H9 (cell line): ENCODE results near the gene PAH. TPM values are rescaled to one million over a fixed set of nuclear protein-coding genes. Genes with fewer than 3 reads are reported as not detected.

Experiments used
- DNase-seq: peaks from one replicate; pipeline ENCODE4 v3.0.0-alpha.2; 2017
- H2AFZ ChIP-seq: one replicate; pipeline ENCODE4 v1.6.1; 2013; ENCODE audit warnings: mild to moderate bottlenecking, low read length, control low read depth, moderate library complexity
- H2AK5ac ChIP-seq: 2 replicates; pipeline ENCODE4 v1.6.1; 2013; ENCODE audit warnings: low read length, control low read depth, mixed read lengths; ENCODE audit not compliant: insufficient read length
- H2BK120ac ChIP-seq: one replicate; pipeline ENCODE4 v1.6.1; 2013; ENCODE audit warnings: low read depth, mild to moderate bottlenecking, low read length, control low read depth, inconsistent platforms; ENCODE audit not compliant: poor library complexity, severe bottlenecking
- H2BK12ac ChIP-seq: 2 replicates; pipeline ENCODE4 v1.6.1; 2013; ENCODE audit warnings: low read length, control low read depth, mixed read lengths, low read depth; ENCODE audit not compliant: insufficient read length
- H2BK15ac ChIP-seq: 2 replicates; pipeline ENCODE4 v1.6.1; 2013; ENCODE audit warnings: low read depth, low read length, control low read depth
- H2BK20ac ChIP-seq: one replicate; pipeline ENCODE4 v1.6.1; 2013; ENCODE audit warnings: low read depth, mild to moderate bottlenecking, low read length, control low read depth, inconsistent platforms; ENCODE audit not compliant: poor library complexity, severe bottlenecking
- H2BK5ac ChIP-seq: 2 replicates; pipeline ENCODE4 v1.6.1; 2013; ENCODE audit warnings: low read length, control low read depth, mixed read lengths; ENCODE audit not compliant: insufficient read length
- H3K14ac ChIP-seq: 2 replicates; pipeline ENCODE4 v1.6.1; 2013; ENCODE audit warnings: low read length, control low read depth; ENCODE audit not compliant: insufficient read depth
- H3K18ac ChIP-seq: 2 replicates; pipeline ENCODE4 v1.6.1; 2013; ENCODE audit warnings: low read depth, mild to moderate bottlenecking, mixed read lengths, low read length, control low read depth; ENCODE audit not compliant: insufficient read length
- H3K23ac ChIP-seq: 2 replicates; pipeline ENCODE4 v1.6.1; 2013; ENCODE audit warnings: low read length, control low read depth, mixed read lengths, low read depth; ENCODE audit not compliant: insufficient read length
- H3K23me2 ChIP-seq: 2 replicates; pipeline ENCODE4 v1.6.1; 2013; ENCODE audit warnings: low read depth, mild to moderate bottlenecking, mixed read lengths, low read length, control low read depth; ENCODE audit not compliant: insufficient read length, poor library complexity, severe bottlenecking
- H3K27ac ChIP-seq: 2 replicates; pipeline ENCODE4 v1.5.1; 2013; ENCODE audit warnings: low read length, control low read depth, mixed read lengths, low read depth; ENCODE audit not compliant: insufficient read length
- H3K27me3 ChIP-seq: 2 replicates; pipeline ENCODE4 v1.6.1; 2013; ENCODE audit warnings: low read length, control low read depth, inconsistent platforms; ENCODE audit not compliant: insufficient read depth
- H3K4ac ChIP-seq: 2 replicates; pipeline ENCODE4 v1.6.1; 2013; ENCODE audit warnings: low read depth, mild to moderate bottlenecking, control low read depth, inconsistent platforms, low read length, moderate library complexity
- H3K4me1 ChIP-seq: 2 replicates; pipeline ENCODE4 v1.6.1; 2013; ENCODE audit warnings: low read length, control low read depth, inconsistent platforms; ENCODE audit not compliant: insufficient read depth
- H3K4me2 ChIP-seq: 2 replicates; pipeline ENCODE4 v1.6.1; 2013; ENCODE audit warnings: low read length, control low read depth, mixed read lengths; ENCODE audit not compliant: insufficient read length, insufficient read depth
- H3K56ac ChIP-seq: 2 replicates; pipeline ENCODE4 v1.6.1; 2013; ENCODE audit warnings: low read depth, mild to moderate bottlenecking, mixed read lengths, low read length, control low read depth; ENCODE audit not compliant: insufficient read length
- H3K79me1 ChIP-seq: 2 replicates; pipeline ENCODE4 v1.6.1; 2013; ENCODE audit warnings: low read depth, mild to moderate bottlenecking, moderate library complexity, low read length, control low read depth, inconsistent platforms; ENCODE audit not compliant: insufficient read depth, poor library complexity, severe bottlenecking
- H3K79me2 ChIP-seq: 2 replicates; pipeline ENCODE4 v1.6.1; 2013; ENCODE audit warnings: low read length, control low read depth, inconsistent platforms; ENCODE audit not compliant: insufficient read depth
- H3K9ac ChIP-seq: 2 replicates; pipeline ENCODE4 v1.6.1; 2013; ENCODE audit warnings: low read length, control low read depth, mixed read lengths; ENCODE audit not compliant: insufficient read length; ENCODE audit errors: extremely low read depth
- H3K9me3 ChIP-seq: one replicate; pipeline ENCODE4 v1.6.1; 2013; ENCODE audit warnings: low read depth, low read length, inconsistent platforms; ENCODE audit not compliant: control insufficient read depth
- H3T11ph ChIP-seq: one replicate; pipeline ENCODE4 v1.6.1; 2013; ENCODE audit warnings: mild to moderate bottlenecking, low read length, control low read depth, inconsistent platforms
- H4K20me1 ChIP-seq: one replicate; pipeline ENCODE4 v1.6.1; 2013; ENCODE audit not compliant: control insufficient read depth, insufficient read length, insufficient read depth
- H4K5ac ChIP-seq: 2 replicates; pipeline ENCODE4 v1.6.1; 2013; ENCODE audit warnings: low read depth, mild to moderate bottlenecking, mixed read lengths, low read length, control low read depth; ENCODE audit not compliant: insufficient read length
- H4K8ac ChIP-seq: replicated peaks from 2 replicates; pipeline ENCODE4 v1.6.1; 2013; ENCODE audit warnings: low read length, control low read depth, mixed read lengths, low read depth; ENCODE audit not compliant: insufficient read length
- H4K91ac ChIP-seq: 2 replicates; pipeline ENCODE4 v1.6.1; 2013; ENCODE audit warnings: low read depth, mild to moderate bottlenecking, moderate library complexity, mixed read lengths, low read length, control low read depth; ENCODE audit not compliant: insufficient read length
- H3K27ac Mint-ChIP-seq, 3 experiments: 2 replicates in 2 of 3; 3 replicates in 1 of 3; pipeline ENCODE4 v1.8.0; 2020 to 2021; ENCODE audit warnings: mixed read lengths in 3 of 3, mild to moderate bottlenecking in 1 of 3, moderate library complexity in 1 of 3
- H3K27me3 Mint-ChIP-seq: 2 replicates; pipeline ENCODE4 v1.8.0; 2021; ENCODE audit warnings: low read depth, mild to moderate bottlenecking, moderate library complexity, mixed read lengths
- H3K36me3 Mint-ChIP-seq, 3 experiments: 2 replicates in 2 of 3; 3 replicates in 1 of 3; pipeline ENCODE4 v1.8.0; 2020 to 2021; ENCODE audit warnings: low read depth in 3 of 3, mixed read lengths in 3 of 3; ENCODE audit not compliant: insufficient read depth in 1 of 3
- H3K4me1 Mint-ChIP-seq, 2 experiments: 2 replicates each; pipeline ENCODE4 v1.8.0; 2020; ENCODE audit warnings: mixed read lengths in 2 of 2
- H3K4me3 Mint-ChIP-seq, 2 experiments: 2 replicates in 1 of 2; 3 replicates in 1 of 2; pipeline ENCODE4 v1.8.0; 2020 to 2021; ENCODE audit warnings: mild to moderate bottlenecking in 2 of 2, mixed read lengths in 2 of 2, moderate library complexity in 1 of 2
- H3K9me3 Mint-ChIP-seq, 2 experiments: 2 replicates in 1 of 2; 3 replicates in 1 of 2; pipeline ENCODE4 v1.8.0; 2020; ENCODE audit warnings: mild to moderate bottlenecking in 2 of 2, mixed read lengths in 2 of 2, moderate library complexity in 1 of 2
- WGBS: extraction: QIAGEN DNeasy Blood & Tissue Kit; methylation state at CpG from one replicate; pipeline ENCODE4 v1.1.7; 2013; ENCODE audit warnings: missing lambda C conversion rate, low lambda C conversion rate, mixed read lengths; ENCODE audit not compliant: insufficient read length; ENCODE audit errors: extremely low coverage; 5-methylcytosine and 5-hydroxymethylcytosine counted together
- total RNA-seq: library from RNA; stranded (reverse); gene quantifications from 2 replicates; pipeline ENCODE4 v1.2.1, GENCODE V29; 2021
- TF ChIP-seq, protein P1 (sequence below): fragments of 200-600 bp; sonication (generic); conservative IDR thresholded peaks from 3 replicates; pipeline ENCODE4 v1.8.0; 2021; ENCODE audit warnings: antibody characterized with exemption, mild to moderate bottlenecking

Gene PAH
- total RNA-seq, 1 experiment from 2014 or later, result 6.1 TPM

DNA sequence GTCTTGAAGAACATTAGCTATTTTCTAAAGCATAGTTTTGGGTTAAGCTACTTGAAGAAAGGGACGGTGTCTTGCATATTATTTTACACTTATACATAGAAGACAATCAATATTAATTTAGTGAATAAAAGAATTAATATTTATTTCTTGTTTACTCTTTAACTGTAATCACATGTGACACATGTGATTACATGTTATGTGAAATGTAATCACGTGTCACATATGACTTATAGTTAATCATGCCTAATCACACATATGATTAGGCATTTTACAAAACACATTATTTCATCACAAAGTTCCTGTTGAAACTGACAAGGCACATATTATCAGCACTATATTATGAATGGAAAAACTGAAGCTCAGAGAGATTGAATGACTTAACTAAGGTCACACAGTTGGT is 4.8 kb downstream of the PAH start:
- no CpG with 5 or more reads among the region's 2 CpGs for whole genome bisulfite sequencing
- Mint-ChIP-seq H3K4me3 (no peak overlapping the region), H3K36me3 (no peaks in the 10 kb centered on the region; a peak in 1 of 7 replicates)

More for the DNA sequence above, 4.8 kb downstream of the PAH start:
- H4K20me1 ChIP-seq, result no peaks in the 10 kb centered on the region
- H2BK15ac ChIP-seq, result no peak overlapping the region
- no peak overlapping the region for H3K18ac ChIP-seq
- no peaks in the 10 kb centered on the region for H3K27me3 ChIP-seq
- H3K79me1 ChIP-seq, result no peaks in the 10 kb centered on the region
- H3K56ac ChIP-seq, result no peak overlapping the region
- no peak overlapping the region for H2BK12ac ChIP-seq
- H4K5ac ChIP-seq, result no peak overlapping the region
- H3K4me2 ChIP-seq, result no peak overlapping the region
- H3K23me2 ChIP-seq, result no peaks in the 10 kb centered on the region
- no peak overlapping the region for H3K14ac ChIP-seq
- no peak overlapping the region for H4K8ac ChIP-seq
- H3K4me1 ChIP-seq, result no peaks in the 10 kb centered on the region
- no peak overlapping the region for H2AFZ ChIP-seq
- DNase-seq, result no peak
- H2BK5ac ChIP-seq, result no peak overlapping the region
- Mint-ChIP-seq H3K27me3 (peaks cover 3% of the 10 kb centered on the region), H3K9me3 (no peaks in the 10 kb centered on the region; a peak in 1 of 5 replicates), H3K4me1 (peaks cover 9 to 13% of the 10 kb centered on the region in 2 experiments), H3K27ac (no peak overlapping the region)
- no peak overlapping the region for H3K9ac ChIP-seq
- TF ChIP-seq, protein P1, sequence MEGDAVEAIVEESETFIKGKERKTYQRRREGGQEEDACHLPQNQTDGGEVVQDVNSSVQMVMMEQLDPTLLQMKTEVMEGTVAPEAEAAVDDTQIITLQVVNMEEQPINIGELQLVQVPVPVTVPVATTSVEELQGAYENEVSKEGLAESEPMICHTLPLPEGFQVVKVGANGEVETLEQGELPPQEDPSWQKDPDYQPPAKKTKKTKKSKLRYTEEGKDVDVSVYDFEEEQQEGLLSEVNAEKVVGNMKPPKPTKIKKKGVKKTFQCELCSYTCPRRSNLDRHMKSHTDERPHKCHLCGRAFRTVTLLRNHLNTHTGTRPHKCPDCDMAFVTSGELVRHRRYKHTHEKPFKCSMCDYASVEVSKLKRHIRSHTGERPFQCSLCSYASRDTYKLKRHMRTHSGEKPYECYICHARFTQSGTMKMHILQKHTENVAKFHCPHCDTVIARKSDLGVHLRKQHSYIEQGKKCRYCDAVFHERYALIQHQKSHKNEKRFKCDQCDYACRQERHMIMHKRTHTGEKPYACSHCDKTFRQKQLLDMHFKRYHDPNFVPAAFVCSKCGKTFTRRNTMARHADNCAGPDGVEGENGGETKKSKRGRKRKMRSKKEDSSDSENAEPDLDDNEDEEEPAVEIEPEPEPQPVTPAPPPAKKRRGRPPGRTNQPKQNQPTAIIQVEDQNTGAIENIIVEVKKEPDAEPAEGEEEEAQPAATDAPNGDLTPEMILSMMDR, result no peak
- H3T11ph ChIP-seq, result no peak overlapping the region
- no peak overlapping the region for H4K91ac ChIP-seq
- no peaks in the 10 kb centered on the region for H3K9me3 ChIP-seq
- H3K23ac ChIP-seq, result no peak overlapping the region
- no peak overlapping the region for H2AK5ac ChIP-seq
- no peaks in the 10 kb centered on the region for H3K79me2 ChIP-seq
- no peak overlapping the region for H2BK120ac ChIP-seq
- H3K4ac ChIP-seq, result no peak overlapping the region
- no peak overlapping the region for H3K27ac ChIP-seq
- H2BK20ac ChIP-seq, result no peak overlapping the region
